ENCODE data around the gene IRS2. TPM values are rescaled to one million over a fixed set of nuclear protein-coding genes. Genes with fewer than 3 reads are reported as not detected.

The IRS2 gene
- total RNA-seq, 1 experiment from 2014 or later, result 0.14 TPM

GRCh38 chr13:109764045-109764444, 22.3 kb downstream of the IRS2 start:
- in situ Hi-C loops (cut with HindIII; ENCODE audit: low sequenced_read_pairs), result no loop called here
- no peak for DNase-seq (ENCODE audit: low spot score)

- no peak for DNase-seq (ENCODE audit: low spot score)
- in situ Hi-C loops (cut with HindIII; ENCODE audit: low sequenced_read_pairs), result no loop called here
Measured at GRCh38 chr13:109762791-109763190, 23.6 kb downstream of the IRS2 start.

GRCh38 chr13:109761695-109762094, 24.7 kb downstream of the IRS2 start:
- in situ Hi-C loops (cut with HindIII; ENCODE audit: low sequenced_read_pairs), result no loop called here
- no peak for DNase-seq (ENCODE audit: low spot score)

GRCh38 chr13:109760951-109761350, 25.4 kb downstream of the IRS2 start:
- DNase-seq (ENCODE audit: low spot score), result no peak
- in situ Hi-C loops (cut with HindIII; ENCODE audit: low sequenced_read_pairs), result no loop called here

- no peak for DNase-seq (ENCODE audit: low spot score)
- in situ Hi-C loops (cut with HindIII; ENCODE audit: low sequenced_read_pairs), result no loop called here
Measured at GRCh38 chr13:109760402-109760801, 26.0 kb downstream of the IRS2 start.

GRCh38 chr13:109759609-109760008, 26.8 kb downstream of the IRS2 start:
- in situ Hi-C loops (cut with HindIII; ENCODE audit: low sequenced_read_pairs), result no loop called here
- DNase-seq (ENCODE audit: low spot score), result no peak

- DNase-seq (ENCODE audit: low spot score), result no peak
- in situ Hi-C loops (cut with HindIII; ENCODE audit: low sequenced_read_pairs), result no loop called here
Measured at GRCh38 chr13:109758937-109759480, 27.4 kb downstream of the IRS2 start.

GRCh38 chr13:109756778-109757177, 29.6 kb downstream of the IRS2 start:
- in situ Hi-C loops (cut with HindIII; ENCODE audit: low sequenced_read_pairs), result no loop called here
- no peak for DNase-seq (ENCODE audit: low spot score)

- DNase-seq (ENCODE audit: low spot score), result no peak
- in situ Hi-C loops (cut with HindIII; ENCODE audit: low sequenced_read_pairs), result no loop called here
Measured at GRCh38 chr13:109755997-109756396, 30.4 kb downstream of the IRS2 start.

- no peak for DNase-seq (ENCODE audit: low spot score)
- in situ Hi-C loops (cut with HindIII; ENCODE audit: low sequenced_read_pairs), result no loop called here
Measured at GRCh38 chr13:109755551-109755950, 30.8 kb downstream of the IRS2 start.

GRCh38 chr13:109751477-109751876, 34.9 kb downstream of the IRS2 start:
- in situ Hi-C loops (cut with HindIII; ENCODE audit: low sequenced_read_pairs), result no loop called here
- DNase-seq (ENCODE audit: low spot score), result no peak

GRCh38 chr13:109750221-109750775, 36.1 kb downstream of the IRS2 start:
- no peak for DNase-seq (ENCODE audit: low spot score)
- in situ Hi-C loops (cut with HindIII; ENCODE audit: low sequenced_read_pairs), result no loop called here

GRCh38 chr13:109749365-109749764, 37.0 kb downstream of the IRS2 start:
- no peak for DNase-seq (ENCODE audit: low spot score)
- in situ Hi-C loops (cut with HindIII; ENCODE audit: low sequenced_read_pairs), result no loop called here

GRCh38 chr13:109748677-109749076, 37.7 kb downstream of the IRS2 start:
- no peak for DNase-seq (ENCODE audit: low spot score)
- in situ Hi-C loops (cut with HindIII; ENCODE audit: low sequenced_read_pairs), result no loop called here

- no peak for DNase-seq (ENCODE audit: low spot score)
- in situ Hi-C loops (cut with HindIII; ENCODE audit: low sequenced_read_pairs), result no loop called here
Measured at GRCh38 chr13:109747524-109747923, 38.9 kb downstream of the IRS2 start.

- in situ Hi-C loops (cut with HindIII; ENCODE audit: low sequenced_read_pairs), result no loop called here
Measured at GRCh38 chr13:109746364-109746763, 40.0 kb downstream of the IRS2 start.

GRCh38 chr13:109745702-109746101, 40.7 kb downstream of the IRS2 start:
- DNase-seq (ENCODE audit: low spot score), result no peak
- in situ Hi-C loops (cut with HindIII; ENCODE audit: low sequenced_read_pairs), result no loop called here

More at GRCh38 chr13:109746364-109746763, 40.0 kb downstream of the IRS2 start:
- no peak for DNase-seq (ENCODE audit: low spot score)

GRCh38 chr13:109745060-109745459, 41.3 kb downstream of the IRS2 start:
- in situ Hi-C loops (cut with HindIII; ENCODE audit: low sequenced_read_pairs), result no loop called here
- DNase-seq (ENCODE audit: low spot score), result no peak

GRCh38 chr13:109744512-109745051, 41.8 kb downstream of the IRS2 start:
- peak; percentile 58 for DNase-seq (ENCODE audit: low spot score)
- in situ Hi-C loops (cut with HindIII; ENCODE audit: low sequenced_read_pairs), result no loop called here

- peak; percentile 42 for DNase-seq (ENCODE audit: low spot score)
- in situ Hi-C loops (cut with HindIII; ENCODE audit: low sequenced_read_pairs), result no loop called here
Measured at GRCh38 chr13:109743706-109744453, 42.5 kb downstream of the IRS2 start.
